Peyer's patch (tissue), 4 donors: ENCODE results near the gene GSTP1.

Experiments
- CTCF ChIP-seq, 6 experiments: fragments of 450-650 bp in 4 of 6; fragments of 200-600 bp in 2 of 6; sonication (generic) in 1 of 6; IDR thresholded peaks; one replicate each; pipeline ENCODE4 v1.5.1; 2017 to 2019; ENCODE audit warnings: antibody characterized with exemption in 6 of 6, mild to moderate bottlenecking in 3 of 6, moderate library complexity in 1 of 6
- POLR2A ChIP-seq, 2 donors: fragments of 450-650 bp; IDR thresholded peaks; one replicate each; pipeline ENCODE4 v1.5.1; 2017; ENCODE audit warnings: antibody characterized with exemption in 2 of 2, mild to moderate bottlenecking in 2 of 2, moderate library complexity in 2 of 2

- TF ChIP-seq CTCF (IDR thresholded peaks at IDR 0.05) = no peak
- TF ChIP-seq POLR2A (IDR thresholded peaks at IDR 0.05) = no peak
Observed at GRCh38 chr11:67534070-67534679, 49.4 kb upstream of the GSTP1 start.
